ENCODE data around the gene STK24. TPM values are rescaled to one million over a fixed set of nuclear protein-coding genes. Genes with fewer than 3 reads are reported as not detected.
"Not testable (repeated sequence)": the region's sequence is repeated elsewhere in the genome, so short reads cannot be mapped to it uniquely, and the experiment has no call there.

The STK24 gene
- total RNA-seq, 1 experiment from 2014 or later = 133 TPM

DNA sequence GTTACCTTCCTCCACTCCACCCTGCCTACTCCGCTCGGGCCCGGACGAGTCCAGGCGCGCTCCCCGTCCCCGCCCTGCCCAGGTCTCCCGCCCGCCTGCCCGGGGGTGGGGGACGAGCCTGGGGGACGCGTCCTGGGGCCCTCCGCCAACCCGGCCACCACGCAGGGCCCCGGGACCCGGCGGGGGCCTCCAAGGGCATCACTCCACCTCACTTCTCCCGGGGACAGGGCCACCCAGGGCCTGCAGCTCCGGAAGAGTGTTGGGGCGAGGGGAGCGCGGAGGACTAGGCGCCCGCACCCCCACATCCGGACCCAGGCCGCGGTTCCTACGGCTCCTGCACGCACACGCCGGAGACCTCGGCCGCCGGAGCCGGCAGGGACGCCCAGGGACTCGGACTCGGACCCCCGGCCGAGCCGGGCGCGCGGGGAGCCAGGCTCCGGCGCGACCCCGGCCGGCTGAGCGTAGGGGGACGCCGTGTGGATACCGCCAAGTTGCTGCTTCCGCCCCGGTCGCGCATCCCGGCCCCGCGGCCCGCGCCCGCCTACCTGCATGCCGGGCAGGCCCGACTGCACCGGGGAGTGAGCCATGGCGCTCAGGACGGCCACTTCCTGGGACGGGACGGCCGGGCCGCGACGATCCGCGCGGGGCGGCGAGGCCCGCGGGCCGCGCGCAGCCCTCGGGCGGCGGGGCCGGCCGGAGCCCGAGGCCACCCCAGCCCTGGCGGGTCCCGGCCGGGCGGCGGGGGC, 534 bp downstream of the STK24 start:
- peaks cover 48% of the 10 kb centered on the region for H3K4me1 ChIP-seq (replicated peaks)
- H3K4me3 ChIP-seq = peak overlapping the region; percentile 99
- peak overlapping the region; percentile 77 for H3K27ac ChIP-seq
- H3K9me3 ChIP-seq (replicated peaks) = peaks cover 2% of the 10 kb centered on the region; the same call in 1 of the 2 replicates
- H3K27me3 ChIP-seq (replicated peaks) = no peaks in the 10 kb centered on the region
- DNase-seq (ENCODE audit: low read depth in 1 of 2, low spot score in 2 of 2) = peak; percentile 64 to 65
- H3K36me3 ChIP-seq = peaks cover 41% of the 10 kb centered on the region

DNA sequence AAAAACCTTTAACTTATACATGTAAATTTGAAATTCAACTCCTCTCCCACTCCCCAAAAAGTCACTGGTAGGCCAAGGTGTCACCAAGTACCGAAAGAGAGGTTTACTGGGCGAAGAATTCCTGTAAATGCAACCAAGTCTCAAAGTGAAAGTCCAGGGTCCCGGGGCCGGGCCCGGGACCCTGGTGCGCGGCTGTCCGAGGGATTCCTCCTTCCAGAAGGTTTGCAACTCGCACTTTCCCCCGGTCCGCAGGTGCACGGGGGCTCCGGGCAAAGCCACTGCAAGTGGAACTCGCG, 1.1 kb downstream of the STK24 start:
- Histone ChIP-seq H3K27me3 (replicated peaks) (no peaks in the 10 kb centered on the region), H3K27ac (peak overlapping the region; percentile 77), H3K4me3 (peak overlapping the region; percentile 99), H3K36me3 (peaks cover 41% of the 10 kb centered on the region), H3K9me3 (replicated peaks) (peaks cover 2% of the 10 kb centered on the region; the same call in 1 of the 2 replicates), H3K4me1 (replicated peaks) (peaks cover 54% of the 10 kb centered on the region)
- peak in 1 of 2 experiments; percentile 65 for DNase-seq (ENCODE audit: low read depth in 1 of 2, low spot score in 2 of 2)

- Histone ChIP-seq H3K27ac (peak overlapping the region; percentile 77), H3K4me1 (replicated peaks) (peaks cover 59% of the 10 kb centered on the region)
- peak in 1 of 2 experiments; percentile 54 for DNase-seq (ENCODE audit: low read depth in 1 of 2, low spot score in 2 of 2)
Observed at GRCh38 chr13:98575009-98575903, 1.7 kb downstream of the STK24 start.

GRCh38 chr13:98571955-98572662, 4.8 kb downstream of the STK24 start:
- DNase-seq (ENCODE audit: low read depth in 1 of 2, low spot score in 2 of 2) = peak in 1 of 2 experiments; percentile 48
- H3K27me3 ChIP-seq (replicated peaks) = no peaks in the 10 kb centered on the region
- H3K27ac ChIP-seq = no peak overlapping the region
- H3K4me1 ChIP-seq (replicated peaks) = peaks cover 48% of the 10 kb centered on the region
- no peak overlapping the region for H3K4me3 ChIP-seq
- H3K9me3 ChIP-seq (replicated peaks) = peaks cover 2% of the 10 kb centered on the region; the same call in 1 of the 2 replicates
- H3K36me3 ChIP-seq = peaks cover 50% of the 10 kb centered on the region

More at GRCh38 chr13:98575009-98575903, 1.7 kb downstream of the STK24 start:
- Histone ChIP-seq H3K9me3 (replicated peaks) (peaks cover 2% of the 10 kb centered on the region; the same call in 1 of the 2 replicates), H3K4me3 (peak overlapping the region; percentile 99), H3K27me3 (replicated peaks) (no peaks in the 10 kb centered on the region), H3K36me3 (peaks cover 41% of the 10 kb centered on the region)

DNA sequence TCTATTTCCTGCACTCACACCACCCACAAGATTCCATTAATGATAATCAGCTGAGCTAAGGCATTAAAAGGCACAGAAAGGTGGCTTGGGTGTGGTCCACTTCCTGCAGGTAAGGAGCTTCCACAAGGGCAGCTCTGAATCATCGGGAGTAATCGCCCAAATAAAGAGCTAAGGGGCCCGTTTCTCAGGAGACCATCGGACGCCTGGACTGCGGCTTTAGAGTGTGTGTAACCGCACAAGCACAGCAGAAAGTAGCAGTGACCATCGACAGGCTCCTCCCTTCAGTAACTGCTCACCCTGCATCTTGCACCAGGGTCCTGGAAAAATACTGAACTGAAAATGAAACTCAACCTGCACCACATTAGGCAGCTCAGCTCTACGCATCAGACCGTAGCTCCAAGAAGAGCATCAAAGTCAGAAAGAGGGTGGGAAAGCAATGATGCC, 6.0 kb downstream of the STK24 start:
- Histone ChIP-seq H3K27me3 (replicated peaks) (no peaks in the 10 kb centered on the region), H3K4me1 (replicated peaks) (peaks cover 59% of the 10 kb centered on the region), H3K9me3 (replicated peaks) (peaks cover 2% of the 10 kb centered on the region; the same call in 1 of the 2 replicates), H3K36me3 (peaks cover 50% of the 10 kb centered on the region), H3K27ac (peak overlapping the region; percentile 14), H3K4me3 (peak overlapping the region; percentile 7)
- DNase-seq (ENCODE audit: low read depth in 1 of 2, low spot score in 2 of 2) = peak; percentile 61 to 77

DNA sequence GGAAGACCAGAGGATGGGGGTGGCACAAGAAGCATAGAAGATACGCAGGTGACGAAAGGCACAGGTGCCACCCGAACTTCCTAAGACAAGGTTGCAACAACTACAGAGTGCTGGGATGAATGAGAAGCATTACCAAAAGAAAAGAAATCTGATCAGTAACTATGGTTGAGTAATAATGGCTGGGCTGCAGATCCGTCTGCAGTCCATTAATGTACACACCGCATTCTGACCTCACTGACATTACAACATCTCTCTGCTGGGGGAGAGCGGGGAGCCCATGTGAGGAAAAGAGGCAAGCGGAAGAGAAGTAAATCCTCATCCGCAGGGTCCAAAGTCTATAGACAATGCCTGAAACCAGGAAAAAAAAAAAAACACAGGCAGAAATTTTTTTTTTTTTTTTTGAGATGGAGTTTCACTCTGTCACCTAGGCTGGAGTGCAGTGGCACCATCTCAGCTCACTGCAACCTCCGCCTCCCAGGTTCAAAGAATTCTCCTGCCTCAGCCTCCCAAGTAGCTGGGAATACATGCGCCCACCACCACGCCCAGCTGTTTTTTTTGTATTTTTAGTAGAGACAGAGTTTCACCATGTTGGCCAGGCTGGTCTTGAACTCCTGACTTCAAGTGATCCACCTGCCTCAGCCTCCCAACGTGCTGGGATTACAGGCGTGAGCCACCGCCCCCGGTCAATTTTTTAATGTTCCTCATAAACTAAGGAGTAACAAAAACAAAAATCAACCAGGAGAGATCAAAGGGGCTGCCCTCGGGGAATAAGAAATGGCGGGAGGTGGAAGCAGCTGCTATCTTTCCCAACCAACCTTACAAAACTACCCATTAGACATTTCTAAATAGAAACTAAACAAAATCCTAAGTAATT, 7.2 kb downstream of the STK24 start:
- Histone ChIP-seq H3K4me1 (replicated peaks) (peaks cover 62% of the 10 kb centered on the region), H3K36me3 (peaks cover 50% of the 10 kb centered on the region)
- not testable (repeated sequence) for DNase-seq (ENCODE audit: low read depth in 1 of 2, low spot score in 2 of 2)

GRCh38 chr13:98568918-98569317, 8.0 kb downstream of the STK24 start:
- H3K4me3 ChIP-seq = no peak overlapping the region
- H3K4me1 ChIP-seq (replicated peaks) = peaks cover 62% of the 10 kb centered on the region
- peaks cover 50% of the 10 kb centered on the region for H3K36me3 ChIP-seq
- H3K27ac ChIP-seq = no peak overlapping the region
- H3K9me3 ChIP-seq (replicated peaks) = no peaks in the 10 kb centered on the region
- H3K27me3 ChIP-seq (replicated peaks) = no peaks in the 10 kb centered on the region
- no peak for DNase-seq (ENCODE audit: low read depth in 1 of 2, low spot score in 2 of 2)

More for the DNA sequence above, 7.2 kb downstream of the STK24 start:
- H3K27ac ChIP-seq; H3K4me3 ChIP-seq; H3K9me3 ChIP-seq (replicated peaks); H3K27me3 ChIP-seq (replicated peaks): not testable (repeated sequence)

- H3K36me3 ChIP-seq = peaks cover 42% of the 10 kb centered on the region
- no peak overlapping the region for H3K27ac ChIP-seq
- no peaks in the 10 kb centered on the region for H3K9me3 ChIP-seq (replicated peaks)
- H3K4me3 ChIP-seq = no peak overlapping the region
- DNase-seq (ENCODE audit: low read depth in 1 of 2, low spot score in 2 of 2) = no peak
- no peaks in the 10 kb centered on the region for H3K27me3 ChIP-seq (replicated peaks)
- peaks cover 62% of the 10 kb centered on the region for H3K4me1 ChIP-seq (replicated peaks)
Observed at GRCh38 chr13:98567140-98567539, 9.8 kb downstream of the STK24 start.

GRCh38 chr13:98565726-98566565, 11.0 kb downstream of the STK24 start:
- H3K9me3 ChIP-seq (replicated peaks) = no peaks in the 10 kb centered on the region
- H3K4me1 ChIP-seq (replicated peaks) = peaks cover 50% of the 10 kb centered on the region
- peak in 1 of 2 experiments; percentile 43 for DNase-seq (ENCODE audit: low read depth in 1 of 2, low spot score in 2 of 2)
- H3K27ac ChIP-seq = no peak overlapping the region
- H3K4me3 ChIP-seq = no peak overlapping the region
- H3K27me3 ChIP-seq (replicated peaks) = no peaks in the 10 kb centered on the region
- H3K36me3 ChIP-seq = peaks cover 49% of the 10 kb centered on the region

- Histone ChIP-seq H3K4me3 (no peak overlapping the region), H3K27ac (no peak overlapping the region), H3K27me3 (replicated peaks) (no peaks in the 10 kb centered on the region), H3K4me1 (replicated peaks) (peaks cover 43% of the 10 kb centered on the region), H3K9me3 (replicated peaks) (no peaks in the 10 kb centered on the region), H3K36me3 (peaks cover 61% of the 10 kb centered on the region)
- no peak for DNase-seq (ENCODE audit: low read depth in 1 of 2, low spot score in 2 of 2)
Observed at GRCh38 chr13:98564204-98564603, 12.7 kb downstream of the STK24 start.

DNA sequence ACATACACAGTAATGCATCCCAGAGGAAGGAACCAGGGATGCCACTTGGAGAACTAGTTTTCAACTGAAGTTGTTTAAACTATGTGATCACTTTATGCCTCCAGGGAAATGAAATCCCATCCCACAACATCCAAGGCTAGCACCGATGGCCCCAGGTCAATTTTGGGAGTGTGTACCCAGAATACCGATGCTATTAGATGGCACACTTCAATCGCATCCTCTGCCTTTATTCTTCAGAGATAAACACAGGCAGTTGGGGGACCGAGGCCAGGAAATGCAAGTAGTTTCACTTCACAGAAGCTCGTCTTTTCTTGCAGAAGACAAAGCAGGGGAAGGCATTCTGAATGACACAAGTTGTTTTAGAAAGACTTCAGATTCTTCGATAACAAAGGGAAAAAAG, 13.8 kb downstream of the STK24 start:
- DNase-seq (ENCODE audit: low read depth in 1 of 2, low spot score in 2 of 2) = peak in 1 of 2 experiments; percentile 62
- peak overlapping the region; percentile 35 for H3K27ac ChIP-seq

DNA sequence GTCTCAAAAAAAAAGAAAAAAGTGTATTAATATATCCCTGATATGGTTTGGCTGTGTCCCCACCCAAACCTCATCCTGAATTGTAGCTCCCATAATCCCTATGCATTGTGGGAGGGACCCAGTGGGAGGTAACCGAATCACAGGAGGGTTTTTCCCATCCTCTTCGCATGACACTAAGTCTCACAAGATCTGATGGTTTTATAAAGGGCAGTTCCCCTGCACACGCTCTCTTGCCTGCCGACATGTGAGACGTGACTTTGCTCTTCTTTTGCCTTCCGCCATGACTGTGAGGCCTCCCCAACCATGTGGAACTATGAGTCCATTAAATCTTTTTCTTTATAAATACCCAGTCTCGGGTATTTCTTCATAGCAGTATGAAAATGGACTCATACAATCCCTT, 17.7 kb downstream of the STK24 start:
- no peak overlapping the region for H3K27ac ChIP-seq
- DNase-seq (ENCODE audit: low read depth in 1 of 2, low spot score in 2 of 2) = no peak
- peaks cover 32% of the 10 kb centered on the region for H3K36me3 ChIP-seq
- no peaks in the 10 kb centered on the region for H3K9me3 ChIP-seq (replicated peaks)
- peaks cover 19% of the 10 kb centered on the region for H3K4me1 ChIP-seq (replicated peaks)
- H3K4me3 ChIP-seq = no peak overlapping the region
- H3K27me3 ChIP-seq (replicated peaks) = no peaks in the 10 kb centered on the region

More for the DNA sequence above, 13.8 kb downstream of the STK24 start:
- Histone ChIP-seq H3K4me1 (replicated peaks) (peaks cover 48% of the 10 kb centered on the region), H3K9me3 (replicated peaks) (no peaks in the 10 kb centered on the region), H3K27me3 (replicated peaks) (no peaks in the 10 kb centered on the region), H3K4me3 (peak overlapping the region; percentile 11), H3K36me3 (peaks cover 53% of the 10 kb centered on the region)

Measured in SJSA1 (cell line).